Stimulated activated CD4-positive, alpha-beta T cell treated with anti-CD3 and anti-CD28 coated beads, Interleukin-1b, Interleukin-23, amount 100 ng/mL, for 24 hours (primary cell): ENCODE results near the gene HOXD8.

Experiments used
- DNase-seq, 4 experiments: peaks; one replicate each; pipeline ENCODE4 v3.0.0-alpha.2; 2020; ENCODE audit warnings: low read depth in 4 of 4, low spot score in 1 of 4

The HOXD8 gene

GRCh38 chr2:176115883-176116813 is 13.4 kb upstream of the HOXD8 start, which contains the start of gene HOXD10:
TSS of gene HOXD10 (plus strand) at chr2:176116778. CDS start at chr2:176116834, 56 bp downstream.
- DNase-seq: no peak

DNA sequence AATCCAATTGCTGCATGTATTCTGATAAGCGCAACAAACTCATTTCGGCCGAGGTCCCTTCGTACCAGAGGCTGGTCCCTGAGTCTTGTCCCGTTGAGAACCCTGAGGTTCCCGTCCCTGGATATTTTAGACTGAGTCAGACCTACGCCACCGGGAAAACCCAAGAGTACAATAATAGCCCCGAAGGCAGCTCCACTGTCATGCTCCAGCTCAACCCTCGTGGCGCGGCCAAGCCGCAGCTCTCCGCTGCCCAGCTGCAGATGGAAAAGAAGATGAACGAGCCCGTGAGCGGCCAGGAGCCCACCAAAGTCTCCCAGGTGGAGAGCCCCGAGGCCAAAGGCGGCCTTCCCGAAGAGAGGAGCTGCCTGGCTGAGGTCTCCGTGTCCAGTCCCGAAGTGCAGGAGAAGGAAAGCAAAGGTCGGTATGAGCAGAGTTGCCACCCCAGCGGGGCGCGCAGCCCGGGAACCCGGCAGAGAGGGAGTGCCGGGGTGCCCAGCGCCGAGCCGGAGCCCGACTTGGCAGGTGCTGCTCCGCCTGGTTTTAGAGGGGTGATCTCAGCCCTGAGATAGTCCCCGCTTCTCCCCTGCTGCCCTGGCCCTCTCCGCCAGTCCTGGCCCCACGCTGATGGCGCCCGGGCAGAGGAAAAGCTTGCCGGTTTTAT is 12.2 kb upstream of the HOXD8 start:
- no peak for DNase-seq

- no peak for DNase-seq
These were observed 11.6 kb upstream of the HOXD8 start for GRCh38 chr2:176117823-176118371.

GRCh38 chr2:176118601-176119339 is 10.7 kb upstream of the HOXD8 start:
- no peak for DNase-seq

DNA sequence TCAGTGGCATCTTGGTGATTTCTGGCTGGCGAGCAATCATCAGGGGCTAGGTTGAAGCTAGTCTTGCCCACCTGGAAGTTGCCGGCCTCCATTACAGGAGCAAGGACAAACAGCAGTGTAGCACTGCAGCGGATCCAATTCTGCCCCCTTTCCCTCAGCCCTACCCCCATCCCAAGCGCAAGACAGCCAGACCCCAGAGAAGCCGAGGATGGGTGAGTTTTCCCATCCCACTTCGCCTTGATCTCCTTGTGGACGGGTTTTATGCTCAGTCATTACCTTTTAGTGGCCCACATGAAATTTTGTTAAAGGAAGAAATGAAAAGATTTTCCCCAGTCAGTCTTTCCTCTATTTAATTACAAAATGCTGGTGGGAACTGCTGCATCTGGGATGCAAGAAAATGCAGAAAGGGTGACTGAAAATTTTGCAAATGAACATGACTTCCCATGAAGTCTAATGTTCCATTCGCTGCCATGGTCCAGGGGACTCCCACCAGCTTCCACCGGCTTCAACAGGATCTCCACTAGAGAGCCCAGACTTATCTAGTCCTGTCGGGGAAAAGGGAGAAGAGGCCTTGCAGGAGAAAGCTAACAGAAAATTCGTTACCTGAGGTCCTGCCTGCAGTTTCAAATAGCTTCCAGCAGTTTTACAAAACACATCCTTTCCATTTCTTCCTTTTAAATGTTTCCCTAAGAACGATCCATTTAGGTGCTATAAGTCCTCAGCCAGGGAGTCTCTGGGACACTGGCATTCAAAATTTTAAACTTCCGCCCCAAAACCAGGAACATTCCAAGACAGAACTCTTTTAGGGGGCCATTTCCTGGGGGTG is 8.9 kb upstream of the HOXD8 start:
- no peak for DNase-seq

DNA sequence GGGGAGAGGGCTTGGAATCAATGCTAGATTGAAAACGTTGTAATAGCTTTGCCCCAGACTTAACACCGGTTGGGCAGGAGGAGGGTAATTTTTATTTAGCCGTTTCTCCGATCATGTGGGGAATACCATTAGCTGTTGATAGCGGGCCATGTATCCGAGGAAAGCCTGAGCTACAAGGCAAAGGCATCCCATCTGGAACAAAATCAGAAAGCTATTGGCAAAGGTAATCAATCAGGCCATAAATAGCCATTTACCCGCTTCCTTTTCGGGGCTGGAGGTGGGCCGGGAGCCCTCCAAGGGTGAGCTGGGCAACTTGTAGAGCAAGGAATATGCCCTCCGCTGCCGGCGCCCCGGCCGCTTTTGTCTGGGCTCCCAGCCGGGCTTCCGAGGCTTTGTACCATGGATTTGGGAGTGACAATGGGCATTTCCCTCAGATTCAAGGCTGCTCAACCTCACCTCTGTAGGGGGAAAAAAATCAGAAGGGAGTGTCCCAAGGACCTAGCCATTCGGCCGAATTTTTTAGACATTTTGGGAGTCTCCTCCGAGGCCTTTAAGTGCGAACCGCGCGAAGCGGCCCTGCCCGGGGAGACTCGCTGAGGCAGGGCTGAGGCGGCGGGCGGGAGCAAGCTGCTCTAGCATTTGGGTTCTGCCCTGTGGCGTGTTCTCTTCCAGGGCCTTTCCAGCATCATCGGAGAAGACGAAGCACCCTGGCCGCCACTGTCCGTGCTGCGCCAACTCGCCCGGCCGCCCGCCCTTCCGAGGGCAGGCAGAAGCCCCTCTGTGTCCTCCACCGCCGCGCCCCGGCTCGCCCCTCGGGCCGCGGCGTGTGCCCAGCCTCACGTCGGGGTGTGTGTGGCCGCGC is 8.1 kb upstream of the HOXD8 start:
- DNase-seq: no peak

GRCh38 chr2:176122052-176122682 is 7.3 kb upstream of the HOXD8 start:
- DNase-seq: no peak

GRCh38 chr2:176122683-176123410 is 6.7 kb upstream of the HOXD8 start, which contains the start of gene HOXD9:
TSS of gene HOXD9 (plus strand) at chr2:176122719. CDS start at chr2:176122769, 50 bp downstream.
- no peak for DNase-seq

DNA sequence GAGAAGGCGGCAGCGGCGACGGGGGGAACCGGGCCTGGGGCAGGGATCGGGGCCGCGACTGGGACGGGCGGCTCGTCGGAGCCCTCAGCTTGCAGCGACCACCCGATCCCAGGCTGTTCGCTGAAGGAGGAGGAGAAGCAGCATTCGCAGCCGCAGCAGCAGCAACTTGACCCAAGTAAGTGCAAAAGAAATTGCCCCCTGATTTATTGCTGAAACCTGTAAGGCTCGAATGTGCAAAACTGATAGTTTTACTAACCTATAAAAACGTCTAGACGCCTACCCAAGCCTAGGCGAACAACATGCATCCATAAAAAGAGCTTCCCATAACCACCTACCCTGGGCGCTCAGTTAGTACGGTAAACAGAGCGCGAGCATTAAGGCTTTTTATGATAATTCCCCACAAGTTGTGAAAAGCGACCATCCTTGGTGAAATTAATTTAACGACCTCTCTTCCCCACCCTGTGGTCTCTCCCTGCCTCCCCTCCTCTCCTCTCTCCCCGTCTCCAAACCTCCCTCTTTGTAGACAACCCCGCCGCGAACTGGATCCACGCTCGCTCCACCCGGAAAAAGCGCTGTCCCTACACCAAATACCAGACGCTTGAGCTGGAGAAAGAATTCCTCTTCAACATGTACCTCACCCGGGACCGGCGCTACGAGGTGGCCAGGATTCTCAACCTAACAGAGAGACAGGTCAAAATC is 5.9 kb upstream of the HOXD8 start:
- DNase-seq: no peak

DNA sequence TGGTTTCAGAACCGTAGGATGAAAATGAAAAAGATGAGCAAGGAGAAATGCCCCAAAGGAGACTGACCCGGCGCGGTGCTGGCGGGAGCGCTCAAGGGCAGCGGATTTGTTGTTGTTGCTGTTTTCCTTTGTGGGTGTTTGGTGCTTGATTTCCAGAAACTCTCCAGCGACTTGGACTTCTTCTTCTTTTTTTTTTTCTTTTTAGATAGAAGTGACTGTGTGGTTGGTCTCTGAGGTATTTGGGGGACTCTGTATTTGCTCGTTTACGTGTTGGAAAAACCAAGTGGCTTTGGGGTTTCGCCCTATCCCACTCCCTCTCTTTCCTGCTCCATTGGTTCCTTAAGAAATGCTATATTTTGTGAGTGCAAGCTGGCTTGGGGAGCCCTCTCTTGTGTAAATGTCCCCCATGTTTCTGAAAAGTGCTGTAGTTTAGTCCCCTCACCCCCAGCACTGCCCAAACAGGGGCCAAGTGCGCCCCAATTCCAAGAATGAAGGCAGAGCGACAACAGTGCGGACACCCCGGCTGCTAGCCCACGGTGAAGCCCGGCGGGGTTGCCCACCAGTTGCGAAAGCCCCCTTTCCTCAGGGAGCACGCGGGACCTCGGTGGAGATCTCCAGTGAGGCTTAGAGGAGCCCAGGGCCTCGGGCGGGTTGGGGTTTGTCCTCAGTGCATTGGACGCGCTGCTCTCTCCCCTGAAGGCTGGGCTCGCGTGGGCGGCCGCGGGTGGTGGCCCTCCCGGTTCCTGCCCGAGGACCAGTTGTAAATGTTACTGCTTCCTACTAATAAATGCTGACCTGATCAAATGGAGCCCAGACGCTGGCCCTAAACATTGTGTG is 5.2 kb upstream of the HOXD8 start:
- DNase-seq: no peak

DNA sequence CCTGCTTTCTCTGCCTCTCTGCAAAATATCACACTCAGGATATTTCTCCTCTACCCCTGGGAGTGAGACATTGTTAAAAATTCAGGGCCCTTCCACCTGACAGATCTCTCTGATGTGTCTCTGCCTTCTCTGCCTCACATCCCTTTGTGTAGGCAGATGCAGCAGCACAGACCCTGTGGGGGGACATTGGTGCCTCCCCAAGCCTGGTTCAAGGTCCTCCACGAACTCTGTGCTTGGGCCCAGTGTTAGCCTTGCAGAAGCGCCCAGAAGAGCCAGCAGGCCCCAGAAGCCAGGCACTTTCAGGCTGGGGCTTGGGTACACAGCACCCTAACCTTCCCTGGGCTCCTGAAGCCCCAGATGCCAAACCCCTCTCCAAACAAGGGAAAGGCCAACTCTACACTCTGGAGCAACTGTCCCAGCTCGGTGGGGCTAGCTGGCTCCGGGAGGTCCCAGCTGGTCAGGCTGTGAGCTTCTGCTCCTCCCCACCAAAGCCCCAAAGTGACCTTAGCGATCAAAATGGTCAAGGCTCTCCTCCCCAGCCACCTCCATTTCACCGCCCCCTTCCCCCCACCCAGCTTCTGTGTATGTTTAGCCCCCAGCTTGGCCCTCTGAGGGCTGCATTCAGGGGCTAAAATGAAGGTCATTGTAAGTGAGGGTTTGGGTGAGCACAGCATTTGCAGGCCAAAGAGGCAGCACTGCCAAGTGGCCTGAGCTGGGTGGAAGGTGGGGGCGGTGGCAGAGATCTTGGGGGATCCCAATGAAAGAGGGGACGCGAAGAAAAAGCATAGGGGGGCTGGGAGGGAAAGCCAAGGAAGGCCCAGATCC is 4.3 kb upstream of the HOXD8 start:
- DNase-seq: no peak

DNA sequence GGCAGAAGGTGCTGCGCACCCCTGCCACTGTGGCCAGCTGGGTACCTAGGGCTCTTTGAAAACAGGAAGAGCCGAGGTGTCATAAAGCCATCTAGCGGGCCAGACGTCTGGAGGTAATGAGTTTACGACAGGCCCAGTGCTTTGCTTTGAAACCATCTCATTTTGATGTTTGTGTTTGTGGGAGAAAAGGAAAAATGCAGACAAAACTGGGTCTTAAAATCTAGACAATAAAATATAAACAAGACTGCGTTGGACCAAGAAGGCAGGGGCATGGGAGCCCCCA is 3.8 kb upstream of the HOXD8 start:
- DNase-seq: no peak

DNA sequence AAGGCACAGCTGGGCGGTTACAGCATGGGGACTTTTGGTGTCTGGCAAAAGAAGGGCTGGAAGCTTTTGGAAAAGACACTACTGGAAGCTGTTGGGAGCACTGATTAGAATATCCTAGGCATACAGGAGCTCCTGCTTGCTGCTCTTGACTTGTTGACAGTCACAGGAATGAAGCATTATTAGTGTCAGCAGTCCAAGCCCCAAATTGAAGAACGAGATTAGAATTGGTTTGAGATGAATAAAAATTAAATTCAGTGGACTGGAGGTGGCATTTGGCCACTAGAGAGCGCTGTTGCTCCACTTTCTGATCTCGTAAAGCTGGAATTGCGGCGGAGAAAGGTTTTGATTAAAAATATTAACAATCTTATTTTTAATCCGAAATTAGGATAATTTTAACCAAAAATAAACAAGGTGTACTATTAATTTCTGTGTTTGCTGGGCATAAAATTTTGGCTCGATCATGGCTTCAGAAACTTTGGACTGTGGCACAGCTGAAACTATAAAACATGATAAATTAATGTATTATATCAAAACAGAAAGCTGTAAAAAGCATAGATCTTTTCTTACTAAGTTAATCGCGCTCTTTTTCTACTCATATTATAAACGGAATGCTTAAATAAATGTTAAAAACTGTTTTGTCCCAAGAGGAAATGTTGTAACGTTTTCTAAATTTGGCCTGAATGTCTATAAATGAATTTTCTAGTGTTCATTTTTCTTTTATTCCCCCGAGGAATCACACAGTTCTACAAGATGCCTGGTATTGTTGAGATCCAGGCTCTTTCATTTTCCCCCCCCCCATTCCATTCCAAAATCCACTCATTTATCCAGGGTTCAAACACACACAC is 2.4 kb upstream of the HOXD8 start:
- peak; percentile 38 to 68 (median 62) for DNase-seq

DNA sequence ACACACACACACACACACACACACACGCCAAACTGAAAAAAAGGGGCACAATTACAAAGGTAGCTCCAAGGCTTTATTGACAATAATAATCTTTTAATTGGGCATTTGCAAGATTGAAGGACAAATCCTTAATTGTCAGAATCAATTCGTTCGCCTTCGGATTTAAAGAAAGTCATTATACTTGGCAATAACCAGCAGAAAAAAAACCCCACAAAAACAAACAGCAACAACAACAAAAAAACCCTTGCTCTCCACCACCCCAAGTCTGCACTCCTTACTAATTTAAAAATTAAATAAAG is 1.8 kb upstream of the HOXD8 start:
- DNase-seq: no peak

DNA sequence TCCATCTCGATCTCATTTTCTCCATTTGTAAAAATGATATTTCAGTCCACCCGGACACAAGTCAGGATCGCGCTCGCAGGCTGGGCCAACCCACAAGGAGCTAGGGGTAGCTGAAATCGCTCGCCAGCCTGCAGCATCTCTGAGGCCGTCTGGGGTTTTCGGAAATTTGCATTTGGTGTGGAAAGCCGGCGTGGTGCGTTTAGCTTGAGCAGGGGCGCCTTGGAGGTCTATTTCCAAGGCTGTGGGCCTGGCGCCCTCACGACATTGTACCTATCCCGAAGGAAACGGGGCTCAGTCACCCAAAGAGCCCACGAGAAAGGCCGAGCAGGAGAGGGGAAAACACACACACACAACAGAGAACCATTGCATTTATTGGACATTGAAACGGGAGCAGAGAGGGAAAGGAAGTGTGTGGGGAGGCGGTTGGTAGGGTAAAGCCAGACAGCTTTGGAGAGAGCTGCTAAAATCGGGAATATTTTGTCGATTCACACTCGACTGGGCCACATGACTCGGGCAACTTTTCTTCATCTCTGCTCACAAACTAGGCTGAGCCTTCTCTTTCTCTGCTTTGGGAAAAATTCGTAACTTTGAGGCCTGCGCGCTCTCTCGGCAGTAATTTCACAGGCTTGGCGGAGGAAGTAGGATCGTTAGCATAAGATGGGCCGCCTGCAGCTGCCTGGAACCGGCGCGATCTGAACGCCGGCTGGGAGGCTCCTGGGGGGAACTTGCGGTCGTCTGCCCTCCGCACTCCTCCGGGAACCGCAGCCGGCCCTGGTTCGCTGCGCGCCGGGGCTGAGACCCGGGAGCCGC is 1.1 kb upstream of the HOXD8 start:
- no peak for DNase-seq
